ENCODE measurements around the gene PPDPF. TPM values are rescaled to one million over a fixed set of nuclear protein-coding genes. Genes with fewer than 3 reads are reported as not detected.
A peak's percentile ranks its signal among the peaks of the same experiment; 100 is the strongest.

Gene PPDPF
- total RNA-seq, 1 experiment from 2014 or later: 634 TPM

GRCh38 chr20:63545814-63546213 lies 25.2 kb downstream of the PPDPF start:
- BruUV-seq (replicated peaks): no TSS peak
- POLR2A ChIA-PET: interaction anchor here (0.5 kb wide), 1 partner anchor 230 kb away, joined by 7 read pairs; no protein-coding TSS in a partner anchor

GRCh38 chr20:63546256-63546955 lies 25.8 kb downstream of the PPDPF start:
- H3K27me3 Mint-ChIP-seq (ENCODE audit: insufficient read depth, unreplicated experiment): no peaks in the 10 kb centered on the region
- POLR2A ChIA-PET: interaction anchor here (0.6 kb wide), 1 partner anchor 195 kb away, joined by 4 read pairs; no protein-coding TSS in a partner anchor
- Histone ChIP-seq H3K27me3 (replicated peaks; ENCODE audit: control insufficient read depth, insufficient read depth, low read length) (no peaks in the 10 kb centered on the region), H3K4me3 (ENCODE audit: low read depth, low read length) (no peak overlapping the region), H3K36me3 (ENCODE audit: control insufficient read depth, insufficient read depth, low read length) (no peaks in the 10 kb centered on the region), H3K4me1 (peaks cover 28% of the 10 kb centered on the region), H3K9me3 (no peaks in the 10 kb centered on the region)
- no peak overlapping the region for H3K27ac Mint-ChIP-seq (ENCODE audit: unreplicated experiment)
- H3K9me3 Mint-ChIP-seq (ENCODE audit: unreplicated experiment): no peaks in the 10 kb centered on the region
- peaks cover 22% of the 10 kb centered on the region for H3K4me1 Mint-ChIP-seq (ENCODE audit: low read depth, unreplicated experiment)
- CTCF ChIA-PET: interaction anchor here (0.7 to 1.8 kb wide), 5 partner anchors 8 to 95 kb away, joined by 3 to 6 read pairs (median 4); partner anchors contain the start of genes HELZ2, PPDPF and PTK6
- TF ChIP-seq CTCF (IDR thresholded peaks at IDR 0.05; ENCODE audit: insufficient read depth in 1 of 2, low read depth in 1 of 2, low read length in 1 of 2, severe bottlenecking in 1 of 2, unreplicated experiment in 1 of 2): no peak
- no peak for DNase-seq
- H3K4me3 Mint-ChIP-seq (ENCODE audit: unreplicated experiment): no peak overlapping the region
- no TSS peak for BruUV-seq (replicated peaks)
- intact Hi-C loops (cut with micrococcal nuclease; ENCODE audit: unreplicated experiment): no loop called here
- no peaks in the 10 kb centered on the region for H3K36me3 Mint-ChIP-seq (ENCODE audit: insufficient read depth, unreplicated experiment)

More at GRCh38 chr20:63545814-63546213, 25.2 kb downstream of the PPDPF start:
- no peaks in the 10 kb centered on the region for H3K36me3 Mint-ChIP-seq (ENCODE audit: insufficient read depth, unreplicated experiment)
- Histone ChIP-seq H3K27me3 (replicated peaks; ENCODE audit: control insufficient read depth, insufficient read depth, low read length) (no peaks in the 10 kb centered on the region), H3K4me3 (ENCODE audit: low read depth, low read length) (no peak overlapping the region), H3K9me3 (no peaks in the 10 kb centered on the region), H3K4me1 (peaks cover 28% of the 10 kb centered on the region), H3K36me3 (ENCODE audit: control insufficient read depth, insufficient read depth, low read length) (no peaks in the 10 kb centered on the region)
- H3K9me3 Mint-ChIP-seq (ENCODE audit: unreplicated experiment): no peaks in the 10 kb centered on the region
- intact Hi-C loops (cut with micrococcal nuclease; ENCODE audit: unreplicated experiment): no loop called here
- CTCF ChIA-PET: interaction anchor here (0.7 to 1.8 kb wide), 5 partner anchors 8 to 96 kb away, joined by 3 to 6 read pairs (median 4); partner anchors contain the start of genes HELZ2, PPDPF and PTK6
- H3K27me3 Mint-ChIP-seq (ENCODE audit: insufficient read depth, unreplicated experiment): no peaks in the 10 kb centered on the region
- DNase-seq: no peak
- peaks cover 22% of the 10 kb centered on the region for H3K4me1 Mint-ChIP-seq (ENCODE audit: low read depth, unreplicated experiment)
- peak overlapping the region; percentile 31 for H3K27ac Mint-ChIP-seq (ENCODE audit: unreplicated experiment)
- TF ChIP-seq CTCF (IDR thresholded peaks at IDR 0.05; ENCODE audit: insufficient read depth in 1 of 2, low read depth in 1 of 2, low read length in 1 of 2, severe bottlenecking in 1 of 2, unreplicated experiment in 1 of 2): no peak
- no peak overlapping the region for H3K4me3 Mint-ChIP-seq (ENCODE audit: unreplicated experiment)

GRCh38 chr20:63546956-63547724 lies 26.6 kb downstream of the PPDPF start:
- intact Hi-C loops (cut with micrococcal nuclease; ENCODE audit: unreplicated experiment): no loop called here
- H3K4me1 ChIP-seq: peaks cover 28% of the 10 kb centered on the region
- BruUV-seq (replicated peaks): no TSS peak
- no peaks in the 10 kb centered on the region for H3K27me3 Mint-ChIP-seq (ENCODE audit: insufficient read depth, unreplicated experiment)
- no peaks in the 10 kb centered on the region for H3K36me3 ChIP-seq (ENCODE audit: control insufficient read depth, insufficient read depth, low read length)
- no peak overlapping the region for H3K27ac Mint-ChIP-seq (ENCODE audit: unreplicated experiment)
- no peak overlapping the region for H3K4me3 ChIP-seq (ENCODE audit: low read depth, low read length)
- H3K9me3 ChIP-seq: no peaks in the 10 kb centered on the region
- H3K27me3 ChIP-seq (replicated peaks; ENCODE audit: control insufficient read depth, insufficient read depth, low read length): no peaks in the 10 kb centered on the region
- CTCF ChIA-PET: interaction anchor here (1.8 kb wide), 1 partner anchor 9 kb away, joined by 6 read pairs; no protein-coding TSS in a partner anchor
- peaks cover 22% of the 10 kb centered on the region for H3K4me1 Mint-ChIP-seq (ENCODE audit: low read depth, unreplicated experiment)
- no peaks in the 10 kb centered on the region for H3K9me3 Mint-ChIP-seq (ENCODE audit: unreplicated experiment)
- no peaks in the 10 kb centered on the region for H3K36me3 Mint-ChIP-seq (ENCODE audit: insufficient read depth, unreplicated experiment)
- no peak for DNase-seq
- TF ChIP-seq CTCF (IDR thresholded peaks at IDR 0.05; ENCODE audit: insufficient read depth in 1 of 2, low read depth in 1 of 2, low read length in 1 of 2, severe bottlenecking in 1 of 2, unreplicated experiment in 1 of 2): no peak
- no peak overlapping the region for H3K4me3 Mint-ChIP-seq (ENCODE audit: unreplicated experiment)
- POLR2A ChIA-PET: interaction anchor here (0.6 kb wide), 1 partner anchor 195 kb away, joined by 4 read pairs; no protein-coding TSS in a partner anchor
